Measurements from ENCODE around the gene PCDHAC2.

Gene PCDHAC2

GRCh38 chr5:140996060-140996459 lies 29.8 kb downstream of the PCDHAC2 start:
- Histone ChIP-seq H3K9me3 (ENCODE audit: insufficient read depth, low read length, severe bottlenecking) (no peaks in the 10 kb centered on the region), H3K4me1 (ENCODE audit: insufficient read depth, low read length) (no peaks in the 10 kb centered on the region), H3K27ac (ENCODE audit: low read length) (no peak overlapping the region), H3K27me3 (ENCODE audit: insufficient read depth, low read length, poor library complexity) (no peaks in the 10 kb centered on the region), H3K79me2 (ENCODE audit: insufficient read depth, low read length) (no peaks in the 10 kb centered on the region), H4K20me1 (ENCODE audit: insufficient read depth, low read length) (no peaks in the 10 kb centered on the region), H3K4me3 (ENCODE audit: low read depth in 1 of 2, low read length in 2 of 2) (no peak overlapping the region), H3K36me3 (ENCODE audit: insufficient read depth, low read length) (no peaks in the 10 kb centered on the region), H2AFZ (ENCODE audit: low read depth, low read length) (no peak overlapping the region), H3K9ac (ENCODE audit: low read depth, low read length) (no peak overlapping the region), H3K4me2 (ENCODE audit: insufficient read depth, low read length) (no peak overlapping the region)
- ATAC-seq (ENCODE audit: insufficient read depth, low read depth), result no peak
- no peak for DNase-seq
- TF ChIP-seq, protein P1, sequence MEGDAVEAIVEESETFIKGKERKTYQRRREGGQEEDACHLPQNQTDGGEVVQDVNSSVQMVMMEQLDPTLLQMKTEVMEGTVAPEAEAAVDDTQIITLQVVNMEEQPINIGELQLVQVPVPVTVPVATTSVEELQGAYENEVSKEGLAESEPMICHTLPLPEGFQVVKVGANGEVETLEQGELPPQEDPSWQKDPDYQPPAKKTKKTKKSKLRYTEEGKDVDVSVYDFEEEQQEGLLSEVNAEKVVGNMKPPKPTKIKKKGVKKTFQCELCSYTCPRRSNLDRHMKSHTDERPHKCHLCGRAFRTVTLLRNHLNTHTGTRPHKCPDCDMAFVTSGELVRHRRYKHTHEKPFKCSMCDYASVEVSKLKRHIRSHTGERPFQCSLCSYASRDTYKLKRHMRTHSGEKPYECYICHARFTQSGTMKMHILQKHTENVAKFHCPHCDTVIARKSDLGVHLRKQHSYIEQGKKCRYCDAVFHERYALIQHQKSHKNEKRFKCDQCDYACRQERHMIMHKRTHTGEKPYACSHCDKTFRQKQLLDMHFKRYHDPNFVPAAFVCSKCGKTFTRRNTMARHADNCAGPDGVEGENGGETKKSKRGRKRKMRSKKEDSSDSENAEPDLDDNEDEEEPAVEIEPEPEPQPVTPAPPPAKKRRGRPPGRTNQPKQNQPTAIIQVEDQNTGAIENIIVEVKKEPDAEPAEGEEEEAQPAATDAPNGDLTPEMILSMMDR (IDR thresholded peaks at IDR 0.05; ENCODE audit: borderline replicate concordance, extremely low read depth, low read length, poor library complexity, severe bottlenecking), result no peak
- TF ChIP-seq EZH2 (IDR thresholded peaks at IDR 0.05; ENCODE audit: borderline replicate concordance, low read depth, low read length, severe bottlenecking), result no peak

- DNase-seq (no peak), ATAC-seq (ENCODE audit: insufficient read depth, low read depth) (no peak)
- Histone ChIP-seq H3K9me3 (ENCODE audit: insufficient read depth, low read length, severe bottlenecking) (no peaks in the 10 kb centered on the region), H3K27me3 (ENCODE audit: insufficient read depth, low read length, poor library complexity) (peaks cover 9% of the 10 kb centered on the region), H3K4me3 (ENCODE audit: low read depth in 1 of 2, low read length in 2 of 2) (no peak overlapping the region), H3K79me2 (ENCODE audit: insufficient read depth, low read length) (no peaks in the 10 kb centered on the region), H3K9ac (ENCODE audit: low read depth, low read length) (no peak overlapping the region), H4K20me1 (ENCODE audit: insufficient read depth, low read length) (no peaks in the 10 kb centered on the region), H2AFZ (ENCODE audit: low read depth, low read length) (no peak overlapping the region), H3K4me1 (ENCODE audit: insufficient read depth, low read length) (no peaks in the 10 kb centered on the region), H3K36me3 (ENCODE audit: insufficient read depth, low read length) (no peaks in the 10 kb centered on the region), H3K27ac (ENCODE audit: low read length) (no peak overlapping the region), H3K4me2 (ENCODE audit: insufficient read depth, low read length) (no peak overlapping the region)
- TF ChIP-seq, protein P1 (IDR thresholded peaks at IDR 0.05; ENCODE audit: borderline replicate concordance, extremely low read depth, low read length, poor library complexity, severe bottlenecking), result no peak
- TF ChIP-seq EZH2 (IDR thresholded peaks at IDR 0.05; ENCODE audit: borderline replicate concordance, low read depth, low read length, severe bottlenecking), result no peak
Measured at GRCh38 chr5:140998921-140999410, 32.7 kb downstream of the PCDHAC2 start.

- Histone ChIP-seq H3K27ac (ENCODE audit: low read length) (no peak overlapping the region), H3K4me1 (ENCODE audit: insufficient read depth, low read length) (no peaks in the 10 kb centered on the region), H3K9ac (ENCODE audit: low read depth, low read length) (no peak overlapping the region), H3K79me2 (ENCODE audit: insufficient read depth, low read length) (no peaks in the 10 kb centered on the region), H3K4me3 (ENCODE audit: low read depth in 1 of 2, low read length in 2 of 2) (no peak overlapping the region), H3K36me3 (ENCODE audit: insufficient read depth, low read length) (no peaks in the 10 kb centered on the region), H3K4me2 (ENCODE audit: insufficient read depth, low read length) (no peak overlapping the region), H3K27me3 (ENCODE audit: insufficient read depth, low read length, poor library complexity) (peaks cover 13% of the 10 kb centered on the region), H3K9me3 (ENCODE audit: insufficient read depth, low read length, severe bottlenecking) (no peaks in the 10 kb centered on the region), H2AFZ (ENCODE audit: low read depth, low read length) (no peak overlapping the region), H4K20me1 (ENCODE audit: insufficient read depth, low read length) (no peaks in the 10 kb centered on the region)
- no peak for ATAC-seq (ENCODE audit: insufficient read depth, low read depth)
- no peak for DNase-seq
- no peak for TF ChIP-seq EZH2 (IDR thresholded peaks at IDR 0.05; ENCODE audit: borderline replicate concordance, low read depth, low read length, severe bottlenecking)
- TF ChIP-seq, protein P1 (IDR thresholded peaks at IDR 0.05; ENCODE audit: borderline replicate concordance, extremely low read depth, low read length, poor library complexity, severe bottlenecking), result no peak
Measured at GRCh38 chr5:141001446-141001843, 35.2 kb downstream of the PCDHAC2 start.
